H1 (cell line): ENCODE data around the gene FFAR2. TPM values are rescaled to one million over a fixed set of nuclear protein-coding genes. Genes with fewer than 3 reads are reported as not detected.
"Not testable (repeated sequence)": the region's sequence is repeated elsewhere in the genome, so short reads cannot be mapped to it uniquely, and the experiment has no call there.

Experiments
- CTCF ChIA-PET: fragments of 300-600 bp; sonication (Branson Sonifier 250); formaldehyde crosslinking; loops from one replicate; lab custom pipeline; 2021; ENCODE audit not compliant: partially characterized antibody; lab: Charles Lee
- POLR2A ChIA-PET: fragments of 300-600 bp; sonication (Branson Sonifier 250); formaldehyde crosslinking; loops from one replicate; lab custom pipeline; 2021; ENCODE audit warnings: inconsistent platforms; ENCODE audit not compliant: partially characterized antibody; lab: Charles Lee
- DNase-seq, 2 experiments: peaks; one replicate each; pipeline versions ENCODE4 v3.0.0 to v3.0.0-alpha.2; 2010 to 2022; ENCODE audit warnings: low spot score in 2 of 2, low read depth in 1 of 2, mixed read lengths in 1 of 2
- FAIRE-seq: peaks from 2 replicates; lab custom pipeline; 2011; peaks lifted over from hg19 to GRCh38; lab: Jason Lieb, UNC
- H2AFZ ChIP-seq: 2 replicates; pipeline ENCODE4 v1.8.1; 2012; ENCODE audit warnings: low read length, inconsistent platforms
- H2AK5ac ChIP-seq: 2 replicates; pipeline ENCODE4 v1.6.1; 2013; ENCODE audit warnings: low read depth, low read length
- H2BK120ac ChIP-seq: replicated peaks from 2 replicates; pipeline ENCODE3; 2013; ENCODE audit warnings: low read depth, low read length, inconsistent platforms
- H2BK12ac ChIP-seq: 2 replicates; pipeline ENCODE4 v1.6.1; 2013; ENCODE audit warnings: low read depth, low read length
- H2BK15ac ChIP-seq: 2 replicates; pipeline ENCODE4 v1.6.1; 2013; ENCODE audit warnings: low read length
- H2BK20ac ChIP-seq: 2 replicates; pipeline ENCODE4 v1.6.1; 2013; ENCODE audit warnings: low read length
- H2BK5ac ChIP-seq: 2 replicates; pipeline ENCODE4 v1.6.1; 2013; ENCODE audit warnings: low read depth, low read length
- H3K14ac ChIP-seq: 2 replicates; pipeline ENCODE4 v1.6.1; 2013; ENCODE audit warnings: inconsistent platforms; ENCODE audit not compliant: insufficient read length
- H3K18ac ChIP-seq: 2 replicates; pipeline ENCODE4 v1.6.1; 2013; ENCODE audit warnings: low read length; ENCODE audit errors: extremely low read depth
- H3K23ac ChIP-seq: 2 replicates; pipeline ENCODE4 v1.6.1; 2013; ENCODE audit warnings: inconsistent platforms; ENCODE audit not compliant: insufficient read length
- H3K23me2 ChIP-seq: 2 replicates; pipeline ENCODE4 v1.6.1; 2013; ENCODE audit warnings: low read depth, low read length
- H3K27ac ChIP-seq: 2 replicates; pipeline ENCODE4 v1.6.1; 2011; ENCODE audit warnings: low read depth, low read length, inconsistent platforms
- H3K27me3 ChIP-seq, 4 experiments: replicated peaks in 1 of 4; 1 replicate in 1 of 4; 2 replicates in 3 of 4; pipeline versions ENCODE4 v1.6.1 to v1.8.1; 2011 to 2013; ENCODE audit warnings: low read length in 3 of 4, mild to moderate bottlenecking in 3 of 4, inconsistent platforms in 2 of 4, mixed read lengths in 2 of 4, moderate library complexity in 1 of 4; ENCODE audit not compliant: control insufficient read depth in 3 of 4, insufficient read depth in 3 of 4; ENCODE audit errors: extremely low read depth in 1 of 4
- H3K36me3 ChIP-seq, 4 experiments: 2 replicates each; pipeline versions ENCODE4 v1.6.1 to v1.8.1; 2011 to 2013; ENCODE audit warnings: mild to moderate bottlenecking in 4 of 4, low read length in 3 of 4, moderate library complexity in 2 of 4, control low read depth in 1 of 4, inconsistent platforms in 1 of 4; ENCODE audit not compliant: insufficient read depth in 4 of 4, control insufficient read depth in 2 of 4
- H3K4ac ChIP-seq: replicated peaks from 2 replicates; pipeline ENCODE3; 2013; ENCODE audit warnings: low read length, low read depth, mixed read lengths, inconsistent platforms; ENCODE audit not compliant: insufficient read length
- H3K4me1 ChIP-seq, 4 experiments: replicated peaks in 1 of 4; 1 replicate in 1 of 4; 2 replicates in 3 of 4; pipeline versions ENCODE4 v1.6.1 to v1.8.1; 2011 to 2013; ENCODE audit warnings: low read length in 3 of 4, inconsistent platforms in 2 of 4, mixed read lengths in 1 of 4; ENCODE audit not compliant: insufficient read depth in 4 of 4, control insufficient read depth in 3 of 4
- H3K4me2 ChIP-seq, 2 experiments: 2 replicates each; pipeline versions ENCODE4 v1.6.1 to v1.8.1; 2011 to 2013; ENCODE audit warnings: low read depth in 2 of 2, low read length in 2 of 2, control low read depth in 1 of 2, inconsistent platforms in 1 of 2, mild to moderate bottlenecking in 1 of 2; ENCODE audit not compliant: insufficient read depth in 1 of 2
- H3K4me3 ChIP-seq, 4 experiments: fragments of 200-600, 300-600 bp in 1 of 4; sonication (generic), shearing (Covaris generic), sonication (Bioruptor Twin) in 1 of 4; 2 replicates each; pipeline versions ENCODE4 v1.5.1 to v1.8.1; 2011 to 2016; ENCODE audit warnings: low read length in 4 of 4, low read depth in 3 of 4, control low read depth in 2 of 4, inconsistent platforms in 2 of 4, mild to moderate bottlenecking in 2 of 4, mixed read lengths in 1 of 4, moderate library complexity in 1 of 4; ENCODE audit not compliant: insufficient read depth in 2 of 4; ENCODE audit errors: extremely low read depth in 1 of 4
- H3K56ac ChIP-seq: replicated peaks from 2 replicates; pipeline ENCODE3; 2013; ENCODE audit warnings: low read depth, mild to moderate bottlenecking, mixed read lengths, low read length, inconsistent platforms; ENCODE audit not compliant: insufficient read length
- H3K79me1 ChIP-seq: 2 replicates; pipeline ENCODE4 v1.6.1; 2013; ENCODE audit warnings: low read depth, low read length, control low read depth
- H3K79me2 ChIP-seq, 2 experiments: 2 replicates each; pipeline versions ENCODE4 v1.6.1 to v1.8.1; 2012 to 2013; ENCODE audit warnings: low read length in 2 of 2, mild to moderate bottlenecking in 2 of 2, inconsistent platforms in 1 of 2; ENCODE audit not compliant: insufficient read depth in 2 of 2, control insufficient read depth in 1 of 2
- H3K9ac ChIP-seq, 4 experiments: replicated peaks in 1 of 4; 1 replicate in 1 of 4; 2 replicates in 3 of 4; pipeline versions ENCODE4 v1.6.1 to v1.8.1; 2011 to 2013; ENCODE audit warnings: low read depth in 3 of 4, low read length in 3 of 4, control low read depth in 2 of 4, mild to moderate bottlenecking in 2 of 4, moderate library complexity in 2 of 4, inconsistent platforms in 1 of 4; ENCODE audit errors: extremely low read depth in 1 of 4
- H3K9me3 ChIP-seq, 2 experiments: 2 replicates each; pipeline versions ENCODE4 v1.6.1 to v1.8.1; 2012 to 2013; ENCODE audit warnings: mild to moderate bottlenecking in 2 of 2, moderate library complexity in 2 of 2, control low read depth in 1 of 2, inconsistent platforms in 1 of 2, low read depth in 1 of 2, low read length in 1 of 2, mixed read lengths in 1 of 2; ENCODE audit not compliant: insufficient read depth in 2 of 2
- H4K20me1 ChIP-seq, 2 experiments: replicated peaks in 1 of 2; 2 replicates each; pipeline versions ENCODE3 to v1.8.1; 2011 to 2013; ENCODE audit warnings: inconsistent platforms in 2 of 2, low read length in 2 of 2, mild to moderate bottlenecking in 1 of 2; ENCODE audit not compliant: insufficient read depth in 2 of 2, control insufficient read depth in 1 of 2
- H4K5ac ChIP-seq: 2 replicates; pipeline ENCODE4 v1.6.1; 2013; ENCODE audit warnings: low read length, low read depth, mixed read lengths, inconsistent platforms; ENCODE audit not compliant: insufficient read length
- H4K8ac ChIP-seq: 2 replicates; pipeline ENCODE4 v1.8.0; 2013; ENCODE audit warnings: mild to moderate bottlenecking, moderate library complexity, low read length, inconsistent platforms; ENCODE audit not compliant: insufficient read depth; ENCODE audit errors: extremely low read depth
- H4K91ac ChIP-seq: replicated peaks from 2 replicates; pipeline ENCODE3; 2013; ENCODE audit warnings: low read length, mixed read lengths, inconsistent platforms; ENCODE audit not compliant: insufficient read length
- WGBS, 2 experiments: shearing (Covaris generic) in 1 of 2; methylation state at CpG; one replicate each; pipeline versions ENCODE4 v1.1.6 to v1.1.7; 2013 to 2015; ENCODE audit warnings: low lambda C conversion rate in 2 of 2, mixed read lengths in 2 of 2, inconsistent platforms in 1 of 2, low coverage in 1 of 2, missing lambda C conversion rate in 1 of 2; ENCODE audit not compliant: insufficient replicate concordance in 2 of 2, insufficient coverage in 1 of 2, insufficient read length in 1 of 2; ENCODE audit errors: extremely low coverage in 1 of 2, missing lambda C conversion rate in 1 of 2; 5-methylcytosine and 5-hydroxymethylcytosine counted together
- polyA plus RNA-seq, 7 experiments: library from polyadenylated mRNA; depleted of rRNA in 3 of 7; stranded (reverse) in 5 of 7; unstranded in 2 of 7; fragments of >200 nt in 5 of 7; fragments of 200-250 nt in 2 of 7; gene quantifications; 1 replicate in 5 of 7; 2 replicates in 1 of 7; 4 replicates in 1 of 7; pipeline versions ENCODE4 v1.2.1 to v1.2.3, GENCODE V29; 2011 to 2013; ENCODE audit warnings: missing spikeins in 2 of 7, mixed read lengths in 2 of 7
- total RNA-seq: library from RNA; stranded (reverse); fragmentation: NEBNext Ultra II Directional; extraction: Animal tissue kit (Norgen Biotek cat#: 25700); gene quantifications from 2 replicates; pipeline ENCODE4 v1.2.1, GENCODE V29; 2021

Gene FFAR2
- total and polyA plus RNA-seq, 2 of the 8 experiments (the other 6 are each of a cell fraction or from before 2014, with no cell fraction given), result not detected

- H3K14ac ChIP-seq, H3K4me1 ChIP-seq, H4K20me1 ChIP-seq, DNase-seq, FAIRE-seq, H2BK12ac ChIP-seq, H4K91ac ChIP-seq, POLR2A ChIA-PET, H2BK5ac ChIP-seq, H4K5ac ChIP-seq, H2AK5ac ChIP-seq, H3K18ac ChIP-seq, H3K79me1 ChIP-seq, H2BK120ac ChIP-seq, H3K4me2 ChIP-seq, H3K27ac ChIP-seq, H3K4ac ChIP-seq, H4K8ac ChIP-seq, H2AFZ ChIP-seq, H3K23ac ChIP-seq, H3K4me3 ChIP-seq, H3K9ac ChIP-seq, H3K56ac ChIP-seq, H2BK20ac ChIP-seq, H3K23me2 ChIP-seq, H3K79me2 ChIP-seq, CTCF ChIA-PET, H2BK15ac ChIP-seq, H3K36me3 ChIP-seq, H3K27me3 ChIP-seq, H3K9me3 ChIP-seq: not testable (repeated sequence)
- WGBS, 2 experiments, result 89% methylated on average over 7 of the region's 7 CpGs; no CpG with 5 or more reads in 1 of the 2 experiments
Measured at GRCh38 chr19:35423406-35423805, 24.7 kb upstream of the FFAR2 start.
